ENCODE results near the gene GDPD4.

DNA sequence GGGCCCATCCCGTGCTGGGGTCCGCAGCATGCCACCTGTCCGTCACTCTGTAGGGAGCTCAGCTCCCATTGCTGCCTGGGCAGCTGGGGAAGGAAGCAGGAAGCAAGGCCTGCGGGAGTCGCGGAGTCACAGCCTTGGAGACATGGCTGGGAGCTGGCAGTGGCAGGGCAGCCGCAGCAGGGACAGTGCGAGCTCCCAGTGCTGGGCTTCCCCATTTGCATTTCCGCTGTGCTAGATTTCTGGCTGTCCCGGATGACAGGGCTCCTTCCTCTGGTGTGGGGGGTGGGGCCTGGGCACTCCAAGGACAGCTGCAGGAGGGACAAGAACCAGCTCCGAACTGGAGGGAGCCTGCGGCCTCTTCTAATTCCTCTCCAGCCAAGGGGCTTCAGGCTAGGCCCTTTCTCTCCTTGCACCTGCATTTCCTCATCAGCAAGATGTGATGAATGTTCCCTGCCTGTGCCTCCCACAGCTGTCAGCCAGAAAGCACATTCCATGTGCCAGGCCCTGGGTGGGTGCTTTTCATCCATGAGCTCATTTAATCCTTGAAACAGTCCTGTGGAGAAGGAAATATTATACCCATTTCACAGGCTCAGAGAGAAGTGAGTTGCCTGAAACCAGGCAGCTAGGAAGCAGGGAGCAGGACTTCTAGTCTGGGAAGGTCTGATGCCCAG lies 125.5 kb downstream of the GDPD4 start:
- TF ChIP-seq, protein P1, sequence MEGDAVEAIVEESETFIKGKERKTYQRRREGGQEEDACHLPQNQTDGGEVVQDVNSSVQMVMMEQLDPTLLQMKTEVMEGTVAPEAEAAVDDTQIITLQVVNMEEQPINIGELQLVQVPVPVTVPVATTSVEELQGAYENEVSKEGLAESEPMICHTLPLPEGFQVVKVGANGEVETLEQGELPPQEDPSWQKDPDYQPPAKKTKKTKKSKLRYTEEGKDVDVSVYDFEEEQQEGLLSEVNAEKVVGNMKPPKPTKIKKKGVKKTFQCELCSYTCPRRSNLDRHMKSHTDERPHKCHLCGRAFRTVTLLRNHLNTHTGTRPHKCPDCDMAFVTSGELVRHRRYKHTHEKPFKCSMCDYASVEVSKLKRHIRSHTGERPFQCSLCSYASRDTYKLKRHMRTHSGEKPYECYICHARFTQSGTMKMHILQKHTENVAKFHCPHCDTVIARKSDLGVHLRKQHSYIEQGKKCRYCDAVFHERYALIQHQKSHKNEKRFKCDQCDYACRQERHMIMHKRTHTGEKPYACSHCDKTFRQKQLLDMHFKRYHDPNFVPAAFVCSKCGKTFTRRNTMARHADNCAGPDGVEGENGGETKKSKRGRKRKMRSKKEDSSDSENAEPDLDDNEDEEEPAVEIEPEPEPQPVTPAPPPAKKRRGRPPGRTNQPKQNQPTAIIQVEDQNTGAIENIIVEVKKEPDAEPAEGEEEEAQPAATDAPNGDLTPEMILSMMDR (IDR thresholded peaks at IDR 0.05 in 4 of 5, conservative IDR thresholded peaks at IDR 0.05 in 1 of 5) = no peak
- no peak for TF ChIP-seq POLR2A (IDR thresholded peaks at IDR 0.05)
